Measurements from ENCODE around the gene NTM. TPM values are rescaled to one million over a fixed set of nuclear protein-coding genes. Genes with fewer than 3 reads are reported as not detected.

Gene NTM
- total RNA-seq, 1 experiment from 2014 or later = 9.9 TPM

GRCh38 chr11:131696690-131697089 lies 326.3 kb downstream of the NTM start:
- Mint-ChIP-seq H3K4me3 (no peak overlapping the region), H3K36me3 (ENCODE audit: insufficient read depth in 1 of 3, low read depth in 3 of 3) (no peaks in the 10 kb centered on the region), H3K4me1 (peaks cover 8% of the 10 kb centered on the region in 2 experiments), H3K27me3 (ENCODE audit: low read depth) (peaks cover 53% of the 10 kb centered on the region), H3K27ac (no peak overlapping the region), H3K9me3 (no peaks in the 10 kb centered on the region)
- H3K23me2 ChIP-seq (ENCODE audit: insufficient read length, low read depth, low read length, poor library complexity, severe bottlenecking) = no peaks in the 10 kb centered on the region
- no peak overlapping the region for H3K18ac ChIP-seq (ENCODE audit: insufficient read length, low read depth, low read length)
- DNase-seq = no peak
- no peak overlapping the region for H3T11ph ChIP-seq (ENCODE audit: low read length)
- H2AK5ac ChIP-seq (ENCODE audit: insufficient read length, low read length) = no peak overlapping the region
- no peak overlapping the region for H4K8ac ChIP-seq (replicated peaks; ENCODE audit: insufficient read length, low read depth, low read length)
- H2BK5ac ChIP-seq (ENCODE audit: insufficient read length, low read length) = no peak overlapping the region
- no peak overlapping the region for H2BK15ac ChIP-seq (ENCODE audit: low read depth, low read length)
- no peak overlapping the region for H3K23ac ChIP-seq (ENCODE audit: insufficient read length, low read depth, low read length)
- peaks cover 6% of the 10 kb centered on the region; the same call in 1 of the 2 replicates for H3K27me3 ChIP-seq (ENCODE audit: insufficient read depth, low read length)
- peaks cover 6% of the 10 kb centered on the region; the same call in 1 of the 2 replicates for H3K4me1 ChIP-seq (ENCODE audit: insufficient read depth, low read length)
- no peak overlapping the region for H3K56ac ChIP-seq (ENCODE audit: insufficient read length, low read depth, low read length)
- TF ChIP-seq CTCF (conservative IDR thresholded peaks at IDR 0.05) = no peak
- no peak overlapping the region for H2BK120ac ChIP-seq (ENCODE audit: low read depth, low read length, poor library complexity, severe bottlenecking)
- H3K4me2 ChIP-seq (ENCODE audit: insufficient read depth, insufficient read length, low read length) = no peak overlapping the region
- no peak overlapping the region for H3K4ac ChIP-seq (ENCODE audit: low read depth, low read length)
- no peak overlapping the region for H3K9ac ChIP-seq (ENCODE audit: extremely low read depth, insufficient read length, low read length)
- H2AFZ ChIP-seq (ENCODE audit: low read length) = no peak overlapping the region
- no peaks in the 10 kb centered on the region for H4K20me1 ChIP-seq (ENCODE audit: control insufficient read depth, insufficient read depth, insufficient read length)
- H3K79me1 ChIP-seq (ENCODE audit: insufficient read depth, low read depth, low read length, poor library complexity, severe bottlenecking) = no peaks in the 10 kb centered on the region
- no CpG with 5 or more reads among the region's 8 CpGs for WGBS (ENCODE audit: extremely low coverage, insufficient read length, low lambda C conversion rate)
- no peaks in the 10 kb centered on the region for H3K9me3 ChIP-seq (ENCODE audit: control insufficient read depth, low read depth, low read length)
- no peak overlapping the region for H4K91ac ChIP-seq (ENCODE audit: insufficient read length, low read depth, low read length)
- H2BK20ac ChIP-seq (ENCODE audit: low read depth, low read length, poor library complexity, severe bottlenecking) = no peak overlapping the region
- H3K14ac ChIP-seq (ENCODE audit: insufficient read depth, low read length) = no peak overlapping the region
- no peak overlapping the region for H2BK12ac ChIP-seq (ENCODE audit: insufficient read length, low read depth, low read length)
- H3K27ac ChIP-seq (ENCODE audit: insufficient read length, low read depth, low read length) = no peak overlapping the region
- H4K5ac ChIP-seq (ENCODE audit: insufficient read length, low read depth, low read length) = no peak overlapping the region
- H3K79me2 ChIP-seq (ENCODE audit: insufficient read depth, low read length) = no peaks in the 10 kb centered on the region
